CD8-positive, alpha-beta memory T cell (primary cell): Measurements from ENCODE around the gene RBM4. TPM values are rescaled to one million over a fixed set of nuclear protein-coding genes. Genes with fewer than 3 reads are reported as not detected.

Source experiments
- CTCF ChIA-PET: fragments of 350-600 bp; sonication (Branson Sonifier 250); formaldehyde crosslinking; loops from one replicate; lab custom pipeline; 2021; ENCODE audit warnings: antibody characterized with exemption; lab: Charles Lee
- POLR2A ChIA-PET: fragments of 350-600 bp; sonication (Branson Sonifier 250); formaldehyde crosslinking; loops from one replicate; lab custom pipeline; 2021; ENCODE audit warnings: antibody characterized with exemption; lab: Charles Lee
- DNase-seq, 5 donors: peaks; one replicate each; pipeline versions ENCODE4 v3.0.0 to v3.0.0-alpha.2; 2020 to 2022; ENCODE audit warnings: mixed read lengths in 1 of 5
- H3K27ac ChIP-seq: one replicate; pipeline ENCODE4 v1.7.0; 2013; ENCODE audit warnings: low read depth, mild to moderate bottlenecking, low read length, moderate library complexity
- H3K27me3 ChIP-seq: 2 replicates; pipeline ENCODE4 v1.7.0; 2013; ENCODE audit warnings: low read length, mild to moderate bottlenecking; ENCODE audit not compliant: insufficient read depth, poor library complexity, severe bottlenecking
- H3K36me3 ChIP-seq: 2 replicates; pipeline ENCODE4 v1.7.0; 2013; ENCODE audit warnings: mild to moderate bottlenecking, low read length, moderate library complexity; ENCODE audit not compliant: insufficient read depth
- H3K4me1 ChIP-seq: 2 replicates; pipeline ENCODE4 v1.7.0; 2013; ENCODE audit warnings: mild to moderate bottlenecking, low read length, moderate library complexity; ENCODE audit not compliant: insufficient read depth
- H3K4me3 ChIP-seq: 2 replicates; pipeline ENCODE4 v1.7.0; 2013; ENCODE audit warnings: mild to moderate bottlenecking, low read length
- H3K9me3 ChIP-seq: 2 replicates; pipeline ENCODE4 v1.7.0; 2013; ENCODE audit warnings: mild to moderate bottlenecking, low read length
- H3K27ac Mint-ChIP-seq, 8 donors: one replicate each; pipeline ENCODE4 v1.8.0; 2020 to 2021; ENCODE audit warnings: mixed read lengths in 8 of 8, mild to moderate bottlenecking in 6 of 8, inconsistent platforms in 3 of 8, moderate library complexity in 3 of 8
- H3K27me3 Mint-ChIP-seq, 2 donors: one replicate each; pipeline ENCODE4 v1.8.0; 2020 to 2021; ENCODE audit warnings: mixed read lengths in 2 of 2, mild to moderate bottlenecking in 1 of 2, moderate library complexity in 1 of 2
- H3K36me3 Mint-ChIP-seq, 3 donors: one replicate each; pipeline ENCODE4 v1.8.0; 2020 to 2021; ENCODE audit warnings: mixed read lengths in 3 of 3, inconsistent platforms in 1 of 3, mild to moderate bottlenecking in 1 of 3
- H3K4me1 Mint-ChIP-seq, 3 donors: one replicate each; pipeline ENCODE4 v1.8.0; 2020 to 2021; ENCODE audit warnings: mixed read lengths in 3 of 3, inconsistent platforms in 1 of 3, mild to moderate bottlenecking in 1 of 3
- H3K4me3 Mint-ChIP-seq, 7 donors: one replicate each; pipeline ENCODE4 v1.8.0; 2020 to 2021; ENCODE audit warnings: mixed read lengths in 7 of 7, mild to moderate bottlenecking in 6 of 7, moderate library complexity in 4 of 7, inconsistent platforms in 2 of 7
- H3K9me3 Mint-ChIP-seq, 5 donors: one replicate each; pipeline ENCODE4 v1.8.0; 2020 to 2022; ENCODE audit warnings: mixed read lengths in 5 of 5, mild to moderate bottlenecking in 3 of 5, moderate library complexity in 2 of 5, inconsistent platforms in 1 of 5
- polyA plus RNA-seq: library from polyadenylated mRNA; unstranded; fragments of 300-500 nt; fragmentation: Illumina TruSeq; gene quantifications from one replicate; pipeline ENCODE4 v1.2.3, GENCODE V29; 2021
- total RNA-seq, 2 experiments: library from RNA; stranded (reverse); gene quantifications; one replicate each; pipeline ENCODE4 v1.2.3, GENCODE V29; 2021

RBM4 gene
- total and polyA plus RNA-seq, 3 experiments from 2014 or later, result 115 to 224 (median 124) TPM

GRCh38 chr11:66593650-66594049 lies 44.9 kb upstream of the RBM4 start:
- Histone ChIP-seq H3K4me3 (peak overlapping the region; percentile 96), H3K27me3 (no peaks in the 10 kb centered on the region), H3K9me3 (no peaks in the 10 kb centered on the region), H3K4me1 (peaks cover 25% of the 10 kb centered on the region), H3K36me3 (no peaks in the 10 kb centered on the region), H3K27ac (peak overlapping the region; percentile 80)
- Mint-ChIP-seq H3K4me3 (peak overlapping the region; percentile 84 to 100 (median 99)), H3K9me3 (no peaks in the 10 kb centered on the region), H3K36me3 (peaks cover 0 to 10% (median 0%) of the 10 kb centered on the region in 3 donors), H3K4me1 (peaks cover 31 to 38% (median 37%) of the 10 kb centered on the region in 3 donors), H3K27me3 (peaks cover 0 to 3% of the 10 kb centered on the region in 2 donors), H3K27ac (peak overlapping the region in 7 of 8 donors; percentile 81 to 100 (median 100))
- no peak for DNase-seq
- ChIA-PET POLR2A (interaction anchor here (1.1 to 2.4 kb wide), 3 partner anchors 22 to 84 kb away, joined by 3 to 19 read pairs (median 13); partner anchors contain the start of genes RBM4 and RBM4B), CTCF (interaction anchor here (0.8 to 1.5 kb wide), 3 partner anchors 14 to 84 kb away, joined by 3 to 5 read pairs (median 5); partner anchors contain the start of gene RBM4B)

GRCh38 chr11:66595245-66595904 lies 43.1 kb upstream of the RBM4 start:
- H3K4me3 ChIP-seq, result peak overlapping the region; percentile 24
- H3K27me3 Mint-ChIP-seq, result no peaks in the 10 kb centered on the region

GRCh38 chr11:66598993-66599392 lies 39.5 kb upstream of the RBM4 start:
- H3K27me3 ChIP-seq, result no peaks in the 10 kb centered on the region
- H3K9me3 ChIP-seq, result no peaks in the 10 kb centered on the region
- no peaks in the 10 kb centered on the region for H3K27me3 Mint-ChIP-seq
- no peak overlapping the region for H3K4me3 Mint-ChIP-seq
- peaks cover 14 to 19% (median 18%) of the 10 kb centered on the region in 3 donors for H3K4me1 Mint-ChIP-seq
- no peaks in the 10 kb centered on the region for H3K9me3 Mint-ChIP-seq
- H3K4me3 ChIP-seq, result no peak overlapping the region
- ChIA-PET CTCF (interaction anchor here (1.5 kb wide), 1 partner anchor 19 kb away, joined by 3 read pairs; no protein-coding TSS in a partner anchor), POLR2A (interaction anchor here (1.2 kb wide), 1 partner anchor 79 kb away, joined by 4 read pairs; the partner anchor contains the start of gene RBM4B)
- peaks cover 12% of the 10 kb centered on the region for H3K4me1 ChIP-seq
- peaks cover 0 to 35% (median 5%) of the 10 kb centered on the region in 3 donors for H3K36me3 Mint-ChIP-seq
- no peaks in the 10 kb centered on the region for H3K36me3 ChIP-seq
- DNase-seq, result no peak
- H3K27ac ChIP-seq, result no peak overlapping the region
- H3K27ac Mint-ChIP-seq, result no peak overlapping the region

More at GRCh38 chr11:66595245-66595904, 43.1 kb upstream of the RBM4 start:
- H3K4me1 Mint-ChIP-seq, result peaks cover 31 to 38% (median 37%) of the 10 kb centered on the region in 3 donors
- Histone ChIP-seq H3K36me3 (no peaks in the 10 kb centered on the region), H3K4me1 (peaks cover 25% of the 10 kb centered on the region), H3K9me3 (no peaks in the 10 kb centered on the region), H3K27ac (peak overlapping the region; percentile 52), H3K27me3 (no peaks in the 10 kb centered on the region)
- DNase-seq, result peak in 1 of 5 donors; percentile 25
- POLR2A ChIA-PET, result interaction anchor here (0.5 to 1.6 kb wide), 5 partner anchors 21 to 278 kb away, joined by 3 to 5 read pairs (median 4); partner anchors contain the start of gene RBM14
- CTCF ChIA-PET, result interaction anchor here (1.1 to 1.9 kb wide), 6 partner anchors 15 to 239 kb away, joined by 3 read pairs; partner anchors contain the start of gene RBM4B
- H3K9me3 Mint-ChIP-seq, result no peaks in the 10 kb centered on the region
- peaks cover 0 to 21% (median under 1%) of the 10 kb centered on the region in 3 donors for H3K36me3 Mint-ChIP-seq
- peak overlapping the region in 6 of 7 donors; percentile 31 to 77 (median 52) for H3K4me3 Mint-ChIP-seq
- H3K27ac Mint-ChIP-seq, result peak overlapping the region in 6 of 8 donors; percentile 48 to 89 (median 65)

- no peaks in the 10 kb centered on the region for H3K27me3 Mint-ChIP-seq
- H3K36me3 Mint-ChIP-seq, result peaks cover 0 to 46% (median 5%) of the 10 kb centered on the region in 3 donors
- Histone ChIP-seq H3K27ac (no peak overlapping the region), H3K27me3 (no peaks in the 10 kb centered on the region), H3K9me3 (no peaks in the 10 kb centered on the region), H3K4me1 (peaks cover 2% of the 10 kb centered on the region), H3K36me3 (peaks cover 4% of the 10 kb centered on the region), H3K4me3 (no peak overlapping the region)
- POLR2A ChIA-PET, result interaction anchor here (1.2 kb wide), 1 partner anchor 77 kb away, joined by 4 read pairs; the partner anchor contains the start of gene RBM4B
- H3K4me3 Mint-ChIP-seq, result no peak overlapping the region
- CTCF ChIA-PET, result no interaction called here
- H3K4me1 Mint-ChIP-seq, result peaks cover 7 to 12% (median 12%) of the 10 kb centered on the region in 3 donors
- no peak for DNase-seq
- H3K27ac Mint-ChIP-seq, result peak overlapping the region in 1 of 8 donors; percentile 79
- no peaks in the 10 kb centered on the region for H3K9me3 Mint-ChIP-seq
Measured at GRCh38 chr11:66600219-66600618, 38.3 kb upstream of the RBM4 start.

- DNase-seq, result no peak
- Histone ChIP-seq H3K4me1 (no peaks in the 10 kb centered on the region), H3K9me3 (no peaks in the 10 kb centered on the region), H3K36me3 (peaks cover 6% of the 10 kb centered on the region), H3K4me3 (no peak overlapping the region), H3K27ac (no peak overlapping the region), H3K27me3 (no peaks in the 10 kb centered on the region)
- no peaks in the 10 kb centered on the region for H3K27me3 Mint-ChIP-seq
- H3K4me1 Mint-ChIP-seq, result peaks cover 2 to 7% (median 7%) of the 10 kb centered on the region in 3 donors
- ChIA-PET CTCF (no interaction called here), POLR2A (no interaction called here)
- peak overlapping the region in 2 of 8 donors; percentile 29 to 79 for H3K27ac Mint-ChIP-seq
- no peak overlapping the region for H3K4me3 Mint-ChIP-seq
- no peaks in the 10 kb centered on the region for H3K9me3 Mint-ChIP-seq
- H3K36me3 Mint-ChIP-seq, result peaks cover 0 to 51% (median 8%) of the 10 kb centered on the region in 3 donors
Measured at GRCh38 chr11:66600631-66601233, 37.8 kb upstream of the RBM4 start.

- no peak for DNase-seq
- Mint-ChIP-seq H3K9me3 (no peaks in the 10 kb centered on the region), H3K27me3 (no peaks in the 10 kb centered on the region), H3K27ac (peak overlapping the region in 1 of 8 donors; percentile 60), H3K36me3 (peaks cover 0 to 61% (median 8%) of the 10 kb centered on the region in 3 donors), H3K4me3 (no peak overlapping the region), H3K4me1 (no peaks in the 10 kb centered on the region)
- Histone ChIP-seq H3K27ac (no peak overlapping the region), H3K36me3 (peaks cover 6% of the 10 kb centered on the region), H3K9me3 (no peaks in the 10 kb centered on the region), H3K4me1 (no peaks in the 10 kb centered on the region), H3K4me3 (no peak overlapping the region), H3K27me3 (no peaks in the 10 kb centered on the region)
- ChIA-PET POLR2A (no interaction called here), CTCF (no interaction called here)
Measured at GRCh38 chr11:66603072-66603471, 35.4 kb upstream of the RBM4 start.

GRCh38 chr11:66604155-66604554 lies 34.3 kb upstream of the RBM4 start:
- POLR2A ChIA-PET, result no interaction called here
- Mint-ChIP-seq H3K4me1 (no peaks in the 10 kb centered on the region), H3K27ac (peak overlapping the region in 1 of 8 donors; percentile 45), H3K9me3 (no peaks in the 10 kb centered on the region), H3K27me3 (no peaks in the 10 kb centered on the region), H3K36me3 (peaks cover 0 to 57% (median 8%) of the 10 kb centered on the region in 3 donors), H3K4me3 (no peak overlapping the region)
- CTCF ChIA-PET, result interaction anchor here (0.9 kb wide), 1 partner anchor 12 kb away, joined by 3 read pairs; no protein-coding TSS in a partner anchor
- Histone ChIP-seq H3K36me3 (peaks cover 6% of the 10 kb centered on the region), H3K4me3 (no peak overlapping the region), H3K27ac (no peak overlapping the region), H3K4me1 (no peaks in the 10 kb centered on the region), H3K9me3 (no peaks in the 10 kb centered on the region), H3K27me3 (no peaks in the 10 kb centered on the region)
- DNase-seq, result no peak
